ENCODE results near the gene HELZ. TPM values are rescaled to one million over a fixed set of nuclear protein-coding genes. Genes with fewer than 3 reads are reported as not detected.

The HELZ gene
- total RNA-seq, 1 donor from 2014 or later, result 51.1 TPM

- no peaks in the 10 kb centered on the region for H3K27me3 ChIP-seq (ENCODE audit: control insufficient read depth, insufficient read depth, low read length)
- H3K36me3 ChIP-seq (ENCODE audit: control insufficient read depth, insufficient read depth, low read length), result peaks cover 7% of the 10 kb centered on the region
- TF ChIP-seq CTCF (IDR thresholded peaks at IDR 0.05; ENCODE audit: insufficient read depth, low read length, severe bottlenecking), result no peak
- FAIRE-seq, result no peak
- H3K4me3 ChIP-seq (ENCODE audit: low read depth, low read length), result no peak overlapping the region
- no peak for DNase-seq (ENCODE audit: low read depth)
These were observed 108.6 kb downstream of the HELZ start for GRCh38 chr17:67136191-67137025.

DNA sequence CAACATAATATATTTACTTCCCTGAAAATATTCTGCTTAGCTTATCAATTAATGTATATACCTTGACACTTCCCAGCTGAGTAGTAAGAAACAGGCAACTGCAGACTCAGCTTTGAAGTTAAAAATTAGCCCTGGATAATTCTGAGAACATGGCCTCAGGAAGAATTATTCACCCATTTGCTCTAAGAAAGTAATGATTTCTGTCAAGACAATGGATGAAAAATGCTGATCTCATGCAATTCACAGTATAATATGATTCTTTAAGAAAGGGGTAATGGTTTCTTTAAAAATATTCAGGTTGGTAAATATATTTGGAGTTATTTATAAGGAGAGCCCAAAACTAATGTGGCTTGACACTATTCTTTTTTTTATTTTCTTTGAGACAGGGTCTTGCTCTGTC, 111.8 kb downstream of the HELZ start:
- FAIRE-seq, result no peak
- Histone ChIP-seq H3K4me3 (ENCODE audit: low read depth, low read length) (no peak overlapping the region), H3K27me3 (ENCODE audit: control insufficient read depth, insufficient read depth, low read length) (no peaks in the 10 kb centered on the region), H3K36me3 (ENCODE audit: control insufficient read depth, insufficient read depth, low read length) (peaks cover 3% of the 10 kb centered on the region)
- TF ChIP-seq CTCF (IDR thresholded peaks at IDR 0.05; ENCODE audit: insufficient read depth, low read length, severe bottlenecking), result no peak
- DNase-seq (ENCODE audit: low read depth), result no peak

DNA sequence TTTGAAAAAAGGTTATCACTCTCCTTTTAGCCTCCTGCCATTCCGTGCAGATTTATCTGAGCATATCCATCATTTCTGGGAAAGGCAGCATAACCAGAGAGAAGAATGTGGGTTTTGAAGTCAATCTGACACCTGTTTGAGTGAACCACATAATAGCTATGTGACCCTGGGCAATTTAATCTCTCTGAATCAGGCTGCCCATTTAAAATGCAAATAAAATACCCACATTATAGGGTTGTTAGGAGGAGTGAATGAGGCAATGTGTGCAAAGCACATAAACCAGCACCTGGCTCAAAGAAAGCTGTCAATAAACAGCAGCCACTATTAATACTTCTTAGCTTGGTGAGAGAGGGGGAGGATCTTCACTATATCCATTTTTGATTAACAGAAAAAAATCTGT, 112.6 kb downstream of the HELZ start:
- H3K36me3 ChIP-seq (ENCODE audit: control insufficient read depth, insufficient read depth, low read length), result peaks cover 3% of the 10 kb centered on the region

DNA sequence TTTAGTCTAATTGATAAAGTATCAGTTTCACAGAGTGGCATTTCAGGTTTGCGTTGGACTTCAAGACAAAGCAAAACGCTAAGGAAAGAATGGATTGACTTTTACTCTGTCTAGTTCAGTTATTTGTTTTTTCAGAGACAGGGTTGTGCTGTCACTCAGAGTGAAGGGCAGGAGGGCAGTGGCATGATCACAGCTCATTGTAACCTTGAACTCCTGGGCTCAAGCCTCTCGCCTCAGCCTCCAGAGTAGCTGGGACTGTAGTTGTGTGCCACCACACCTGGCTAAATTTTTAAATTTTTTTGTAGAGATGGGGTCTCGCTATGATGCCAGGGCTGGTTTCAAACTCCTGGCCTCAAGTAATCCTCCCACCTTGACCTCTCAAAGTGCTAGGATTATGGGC, 114.2 kb downstream of the HELZ start:
- no peak overlapping the region for H3K4me3 ChIP-seq (ENCODE audit: low read depth, low read length)
- DNase-seq (ENCODE audit: low read depth), result no peak
- TF ChIP-seq CTCF (IDR thresholded peaks at IDR 0.05; ENCODE audit: insufficient read depth, low read length, severe bottlenecking), result no peak
- FAIRE-seq, result no peak
- peaks cover 3% of the 10 kb centered on the region for H3K36me3 ChIP-seq (ENCODE audit: control insufficient read depth, insufficient read depth, low read length)
- H3K27me3 ChIP-seq (ENCODE audit: control insufficient read depth, insufficient read depth, low read length), result no peaks in the 10 kb centered on the region

More for the DNA sequence above, 112.6 kb downstream of the HELZ start:
- DNase-seq (ENCODE audit: low read depth) (no peak), FAIRE-seq (no peak)
- no peak for TF ChIP-seq CTCF (IDR thresholded peaks at IDR 0.05; ENCODE audit: insufficient read depth, low read length, severe bottlenecking)
- Histone ChIP-seq H3K4me3 (ENCODE audit: low read depth, low read length) (no peak overlapping the region), H3K27me3 (ENCODE audit: control insufficient read depth, insufficient read depth, low read length) (no peaks in the 10 kb centered on the region)

- Histone ChIP-seq H3K36me3 (ENCODE audit: control insufficient read depth, insufficient read depth, low read length) (peaks cover 7% of the 10 kb centered on the region), H3K4me3 (ENCODE audit: low read depth, low read length) (no peak overlapping the region), H3K27me3 (ENCODE audit: control insufficient read depth, insufficient read depth, low read length) (no peaks in the 10 kb centered on the region)
- TF ChIP-seq CTCF (IDR thresholded peaks at IDR 0.05; ENCODE audit: insufficient read depth, low read length, severe bottlenecking), result no peak
- FAIRE-seq, result no peak
- DNase-seq (ENCODE audit: low read depth), result peak; percentile 25
These were observed 115.7 kb downstream of the HELZ start for GRCh38 chr17:67129283-67129682.

- DNase-seq (ENCODE audit: low read depth) (no peak), FAIRE-seq (no peak)
- TF ChIP-seq CTCF (IDR thresholded peaks at IDR 0.05; ENCODE audit: insufficient read depth, low read length, severe bottlenecking), result no peak
These were observed 116.3 kb downstream of the HELZ start for GRCh38 chr17:67128700-67129099.

More at GRCh38 chr17:67128700-67129099, 116.3 kb downstream of the HELZ start:
- Histone ChIP-seq H3K36me3 (ENCODE audit: control insufficient read depth, insufficient read depth, low read length) (peaks cover 7% of the 10 kb centered on the region), H3K4me3 (ENCODE audit: low read depth, low read length) (no peak overlapping the region), H3K27me3 (ENCODE audit: control insufficient read depth, insufficient read depth, low read length) (no peaks in the 10 kb centered on the region)

Measured in bronchial epithelial cell (primary cell).